ENCODE measurements around the gene MACROD2. TPM values are rescaled to one million over a fixed set of nuclear protein-coding genes. Genes with fewer than 3 reads are reported as not detected.
"Not testable (repeated sequence)": the region's sequence is repeated elsewhere in the genome, so short reads cannot be mapped to it uniquely, and the experiment has no call there.

MACROD2 gene
- total and polyA plus RNA-seq, 4 donors = 0.66 to 10.5 (median 3.3) TPM

GRCh38 chr20:15012566-15012965, 1017.2 kb downstream of the MACROD2 start:
- DNase-seq (ENCODE audit: low spot score) = no peak
- no peaks in the 10 kb centered on the region for H3K4me1 ChIP-seq (ENCODE audit: control insufficient read depth in 4 of 4, insufficient read depth in 4 of 4, low read length in 3 of 4)
- no peaks in the 10 kb centered on the region for H3K9me3 ChIP-seq (ENCODE audit: control insufficient read depth in 4 of 4, low read length in 3 of 4)
- H3K27ac ChIP-seq (ENCODE audit: low read depth in 1 of 2, low read length in 2 of 2) = no peak overlapping the region
- TF ChIP-seq SP1 (IDR thresholded peaks at IDR 0.05) (no peak), ATF3 (IDR thresholded peaks at IDR 0.05) (no peak), RAD21 (IDR thresholded peaks at IDR 0.05) (no peak), FOXA2 (IDR thresholded peaks at IDR 0.05) (no peak), TAF1 (conservative IDR thresholded peaks at IDR 0.05) (no peak), REST (IDR thresholded peaks at IDR 0.05) (no peak), FOXA1 (IDR thresholded peaks at IDR 0.05) (no peak), NR2F2 (IDR thresholded peaks at IDR 0.05) (no peak)
- no peaks in the 10 kb centered on the region for H3K27me3 ChIP-seq (ENCODE audit: control insufficient read depth in 4 of 4, insufficient read depth in 4 of 4, low read length in 3 of 4)
- H3K36me3 ChIP-seq (ENCODE audit: control insufficient read depth in 4 of 4, insufficient read depth in 3 of 4, low read depth in 1 of 4, low read length in 3 of 4) = no peaks in the 10 kb centered on the region
- 80% methylated on average over 6 of the region's 6 CpGs for WGBS
- no peak overlapping the region for H3K4me3 ChIP-seq (ENCODE audit: low read depth in 1 of 3, low read length in 3 of 3)
- H3K9ac ChIP-seq (ENCODE audit: low read depth in 1 of 2, low read length in 2 of 2) = no peak overlapping the region

GRCh38 chr20:15016875-15017274, 1021.6 kb downstream of the MACROD2 start:
- DNase-seq (ENCODE audit: low spot score); H3K4me3 ChIP-seq (ENCODE audit: low read depth in 1 of 3, low read length in 3 of 3); H3K27ac ChIP-seq (ENCODE audit: low read depth in 1 of 2, low read length in 2 of 2); H3K9me3 ChIP-seq (ENCODE audit: control insufficient read depth in 4 of 4, low read length in 3 of 4); H3K4me1 ChIP-seq (ENCODE audit: control insufficient read depth in 4 of 4, insufficient read depth in 4 of 4, low read length in 3 of 4); H3K9ac ChIP-seq (ENCODE audit: low read depth in 1 of 2, low read length in 2 of 2); H3K27me3 ChIP-seq (ENCODE audit: control insufficient read depth in 4 of 4, insufficient read depth in 4 of 4, low read length in 3 of 4); H3K36me3 ChIP-seq (ENCODE audit: control insufficient read depth in 4 of 4, insufficient read depth in 3 of 4, low read depth in 1 of 4, low read length in 3 of 4): not testable (repeated sequence)
- TF ChIP-seq HNF4A (conservative IDR thresholded peaks at IDR 0.05) = peak; percentile 5 to 56
- WGBS = 93% methylated on average over 1 of the region's 1 CpG

GRCh38 chr20:15018966-15019365, 1023.6 kb downstream of the MACROD2 start:
- no peaks in the 10 kb centered on the region for H3K9me3 ChIP-seq (ENCODE audit: control insufficient read depth in 4 of 4, low read length in 3 of 4)
- whole genome bisulfite sequencing = 88% methylated on average over 11 of the region's 11 CpGs

More at GRCh38 chr20:15018966-15019365, 1023.6 kb downstream of the MACROD2 start:
- no peaks in the 10 kb centered on the region for H3K27me3 ChIP-seq (ENCODE audit: control insufficient read depth in 4 of 4, insufficient read depth in 4 of 4, low read length in 3 of 4)
- H3K9ac ChIP-seq (ENCODE audit: low read depth in 1 of 2, low read length in 2 of 2) = no peak overlapping the region
- H3K36me3 ChIP-seq (ENCODE audit: control insufficient read depth in 4 of 4, insufficient read depth in 3 of 4, low read depth in 1 of 4, low read length in 3 of 4) = no peaks in the 10 kb centered on the region
- H3K27ac ChIP-seq (ENCODE audit: low read depth in 1 of 2, low read length in 2 of 2) = no peak overlapping the region
- H3K4me3 ChIP-seq (ENCODE audit: low read depth in 1 of 3, low read length in 3 of 3) = no peak overlapping the region
- no peaks in the 10 kb centered on the region for H3K4me1 ChIP-seq (ENCODE audit: control insufficient read depth in 4 of 4, insufficient read depth in 4 of 4, low read length in 3 of 4)
- TF ChIP-seq JUND (IDR thresholded peaks at IDR 0.05) (no peak), EGR1 (IDR thresholded peaks at IDR 0.05; ENCODE audit: low read depth in 2 of 2) (no peak), HNF4G (IDR thresholded peaks at IDR 0.05) (no peak), REST (IDR thresholded peaks at IDR 0.05) (no peak), CTCF (IDR thresholded peaks at IDR 0.05; ENCODE audit: low read depth, low read length, missing input control) (no peak), ATF3 (IDR thresholded peaks at IDR 0.05) (no peak), HNF4A (conservative IDR thresholded peaks at IDR 0.05) (no peak)
- DNase-seq (ENCODE audit: low spot score) = no peak

Measured in liver (tissue), 9 donors.